HG03432 (cell line): ENCODE results near the gene OLIG3.

Experiments
- ATAC-seq: cut with Tn5 transposase; IDR thresholded peaks from one replicate; pipeline ENCODE4 v1.9.1; 2021; ENCODE audit warnings: mild to moderate bottlenecking, moderate library complexity; ENCODE audit not compliant: unreplicated experiment

OLIG3 gene

GRCh38 chr6:137472641-137473137, 21.5 kb downstream of the OLIG3 start:
- ATAC-seq = no peak

- no peak for ATAC-seq
Measured at GRCh38 chr6:137471986-137472385, 22.2 kb downstream of the OLIG3 start.

GRCh38 chr6:137471497-137471896, 22.7 kb downstream of the OLIG3 start:
- ATAC-seq = no peak

DNA sequence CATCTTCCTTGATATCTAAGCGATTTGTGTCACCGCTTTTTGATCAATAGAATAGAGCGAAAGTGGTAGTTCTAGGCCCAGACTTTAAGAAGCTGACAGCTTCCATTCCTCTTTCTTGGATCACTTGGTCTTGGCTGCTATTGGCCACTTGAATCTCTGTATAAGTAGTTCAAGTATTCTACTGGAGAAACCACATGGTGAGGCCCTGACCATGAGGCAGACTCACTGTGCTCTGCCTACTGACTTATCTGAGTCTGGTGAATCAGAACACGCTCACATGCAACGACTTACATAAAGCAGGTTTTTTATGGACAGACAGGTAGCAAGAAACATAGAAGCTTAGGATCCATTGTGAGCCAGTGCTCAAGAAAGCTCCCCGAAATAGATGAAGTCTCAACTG, 27.0 kb downstream of the OLIG3 start:
- ATAC-seq = no peak

DNA sequence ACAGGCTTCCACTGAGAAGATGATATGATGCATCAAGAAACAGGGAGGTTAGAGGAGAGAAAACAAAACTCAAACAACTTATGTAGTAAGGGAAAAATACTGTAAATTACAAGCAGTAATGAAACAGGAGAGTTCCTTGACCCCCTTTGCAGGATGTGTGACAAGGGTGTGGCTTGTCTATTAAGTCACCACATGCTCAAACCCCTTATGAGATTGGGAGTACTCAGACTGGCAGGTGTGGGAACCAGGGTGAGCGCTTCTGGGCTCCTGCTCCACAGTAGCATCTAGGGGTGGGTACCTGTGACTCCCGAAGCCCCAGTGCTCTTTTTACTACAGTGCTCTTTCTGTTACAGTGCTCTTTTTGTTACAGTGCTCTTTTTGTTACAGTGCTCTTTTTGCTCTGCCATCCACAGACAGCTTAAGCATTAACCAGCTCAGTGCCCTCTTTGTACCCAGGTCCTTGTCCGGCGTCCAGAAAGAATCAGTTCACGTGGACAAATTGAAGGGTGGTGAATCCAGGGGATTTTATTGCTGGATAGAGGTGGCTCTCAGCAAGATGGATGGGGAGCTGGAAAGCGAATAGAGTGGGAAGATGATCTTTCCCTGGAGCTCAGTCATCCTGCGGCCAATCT, 28.7 kb downstream of the OLIG3 start:
- no peak for ATAC-seq

DNA sequence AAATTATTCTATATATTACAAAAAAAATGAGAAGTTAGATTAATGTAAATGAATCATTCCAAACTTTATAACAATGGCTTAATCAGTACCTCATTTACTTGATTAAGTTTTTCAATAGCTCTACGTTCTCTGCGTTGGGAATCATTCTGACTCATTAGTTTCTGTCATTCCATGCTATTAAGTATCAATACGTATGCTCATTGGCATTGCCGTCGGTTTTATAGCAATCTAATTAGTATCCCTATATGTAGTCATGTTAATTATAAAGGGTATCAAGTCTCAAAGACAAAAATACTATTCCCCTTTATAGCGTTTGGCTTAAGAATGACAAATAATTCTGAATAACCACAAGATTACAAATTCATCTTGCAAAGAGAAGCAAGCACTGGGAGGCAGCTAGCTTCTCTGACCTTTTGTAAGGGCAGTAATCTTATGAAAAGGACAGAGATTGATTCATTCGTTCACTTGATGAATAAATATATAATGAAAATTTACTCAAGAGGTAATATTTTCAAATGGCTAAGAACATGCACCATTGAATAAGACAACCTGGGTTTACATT, 41.8 kb downstream of the OLIG3 start:
- no peak for ATAC-seq

DNA sequence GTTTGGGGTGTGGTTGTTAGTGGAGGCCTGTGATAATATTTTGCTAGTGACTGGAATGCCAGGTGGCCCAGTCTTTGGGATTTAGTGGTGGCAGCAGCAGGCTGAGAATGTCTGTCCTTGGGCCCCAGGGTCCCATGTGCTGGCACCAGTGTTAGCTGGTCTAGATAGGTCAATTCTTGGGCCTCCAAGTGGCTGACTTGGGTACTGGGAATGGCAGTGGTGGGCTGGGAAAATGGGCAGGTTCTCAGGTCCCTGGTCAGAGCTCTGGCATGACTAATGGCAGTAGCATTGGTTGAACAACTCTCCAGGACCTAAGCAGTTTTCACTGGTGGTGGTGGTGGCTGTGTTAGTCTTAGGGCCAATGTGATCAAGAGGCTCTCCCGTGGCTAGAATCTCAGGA, 50.3 kb downstream of the OLIG3 start:
- no peak for ATAC-seq
